IPS-20b (cell line): ENCODE results near the gene GNA12.

Experiments
- H3K27ac ChIP-seq: one replicate; pipeline ENCODE4 v1.5.1; 2013; ENCODE audit warnings: low read length
- H3K27me3 ChIP-seq: 2 replicates; pipeline ENCODE4 v1.6.1; 2013; ENCODE audit warnings: mild to moderate bottlenecking, low read length, inconsistent platforms; ENCODE audit not compliant: insufficient read depth
- H3K36me3 ChIP-seq: 2 replicates; pipeline ENCODE4 v1.6.1; 2013; ENCODE audit warnings: low read depth, mild to moderate bottlenecking, inconsistent platforms, low read length, moderate library complexity; ENCODE audit not compliant: insufficient read depth
- H3K4me1 ChIP-seq: 2 replicates; pipeline ENCODE4 v1.6.1; 2013; ENCODE audit warnings: mild to moderate bottlenecking, control low read depth, inconsistent platforms, low read length, moderate library complexity; ENCODE audit not compliant: insufficient read depth
- H3K4me3 ChIP-seq: 2 replicates; pipeline ENCODE4 v1.5.1; 2013; ENCODE audit warnings: mild to moderate bottlenecking, low read length, inconsistent platforms
- H3K9ac ChIP-seq: 2 replicates; pipeline ENCODE4 v1.6.1; 2013; ENCODE audit warnings: low read depth, mild to moderate bottlenecking, inconsistent platforms, low read length, moderate library complexity
- H3K9me3 ChIP-seq: 2 replicates; pipeline ENCODE4 v1.6.1; 2013; ENCODE audit warnings: mild to moderate bottlenecking, low read depth, low read length, inconsistent platforms; ENCODE audit not compliant: insufficient read depth

The GNA12 gene

DNA sequence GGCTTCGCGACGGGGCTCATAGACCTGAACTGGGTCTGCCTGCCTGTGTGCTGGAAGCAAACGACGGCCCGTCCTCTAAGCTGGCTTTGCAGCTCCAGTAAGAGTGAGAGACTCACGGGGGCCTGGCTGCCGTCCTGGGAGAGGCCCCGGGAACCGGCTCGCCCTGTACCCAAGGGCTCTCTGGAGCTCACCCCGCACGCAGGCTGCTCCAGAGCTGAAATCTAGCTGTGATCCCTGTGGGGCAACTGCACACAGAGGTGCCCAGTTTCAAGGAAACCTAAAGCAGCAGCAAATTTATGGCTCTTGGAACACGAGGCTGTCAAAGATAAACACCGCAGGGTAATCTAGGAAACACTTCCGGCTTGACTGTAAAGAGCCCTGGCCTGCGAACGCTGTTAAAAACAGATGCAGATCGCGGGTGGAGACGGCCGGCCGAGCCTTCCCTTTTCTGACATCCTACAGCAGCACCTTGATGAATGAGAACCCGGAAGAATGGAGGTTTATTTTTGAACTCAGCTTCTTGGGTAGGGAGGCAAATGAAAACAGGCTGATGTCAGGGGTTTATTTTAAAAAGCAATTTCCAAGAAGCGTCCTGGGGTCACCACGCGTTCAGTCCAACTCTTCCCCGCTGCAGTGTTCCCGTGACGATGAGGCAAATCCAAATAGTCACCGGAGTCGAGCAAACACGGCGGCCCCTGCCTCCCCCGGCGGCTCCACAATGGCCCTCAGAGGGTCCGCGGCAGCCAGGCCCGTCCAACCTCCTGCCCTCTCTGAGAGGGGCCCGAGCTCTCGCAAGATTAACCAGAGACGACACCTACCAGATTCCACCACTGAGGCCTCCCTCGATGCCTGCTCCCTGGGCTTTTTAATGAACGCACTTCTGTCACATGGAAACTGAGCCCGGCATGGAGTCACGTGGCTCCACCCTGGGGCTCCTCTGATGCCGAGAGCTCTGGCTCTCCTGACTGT, 126.5 kb downstream of the GNA12 start:
- Histone ChIP-seq H3K9ac (no peak overlapping the region), H3K27ac (no peak overlapping the region), H3K36me3 (peaks cover 32% of the 10 kb centered on the region; the same call in 1 of the 2 replicates), H3K27me3 (no peaks in the 10 kb centered on the region), H3K4me3 (no peak overlapping the region), H3K9me3 (no peaks in the 10 kb centered on the region), H3K4me1 (no peaks in the 10 kb centered on the region)

DNA sequence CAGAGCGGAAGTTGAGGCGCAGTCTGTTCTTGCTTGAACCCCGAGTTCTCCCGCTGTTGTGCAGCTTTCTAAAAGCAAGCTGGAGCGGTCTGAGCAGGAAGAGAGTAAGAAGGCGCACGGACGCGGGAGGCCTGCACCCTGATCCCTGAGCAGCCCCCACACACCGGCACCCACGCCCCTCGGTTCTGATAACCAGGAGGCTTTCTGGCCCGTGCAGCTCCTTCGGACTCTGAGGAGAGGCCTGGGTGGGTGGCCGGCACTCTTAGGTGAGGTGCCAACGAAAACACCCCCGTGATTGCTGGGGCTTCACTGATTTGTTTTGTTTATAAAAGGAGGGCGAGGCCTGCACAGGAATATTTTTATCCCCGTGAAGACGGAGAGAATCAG, 127.2 kb downstream of the GNA12 start:
- Histone ChIP-seq H3K27ac (no peak overlapping the region), H3K4me1 (no peaks in the 10 kb centered on the region), H3K36me3 (peaks cover 32% of the 10 kb centered on the region; the same call in 1 of the 2 replicates), H3K9ac (no peak overlapping the region), H3K4me3 (no peak overlapping the region), H3K27me3 (no peaks in the 10 kb centered on the region), H3K9me3 (no peaks in the 10 kb centered on the region)

- no peaks in the 10 kb centered on the region for H3K4me1 ChIP-seq
- H3K4me3 ChIP-seq: no peak overlapping the region
- H3K9me3 ChIP-seq: no peaks in the 10 kb centered on the region
- H3K9ac ChIP-seq: no peak overlapping the region
- H3K27ac ChIP-seq: no peak overlapping the region
- no peaks in the 10 kb centered on the region for H3K27me3 ChIP-seq
- peaks cover 32% of the 10 kb centered on the region; the same call in 1 of the 2 replicates for H3K36me3 ChIP-seq
Measured at GRCh38 chr7:2716488-2716887, 127.6 kb downstream of the GNA12 start.

DNA sequence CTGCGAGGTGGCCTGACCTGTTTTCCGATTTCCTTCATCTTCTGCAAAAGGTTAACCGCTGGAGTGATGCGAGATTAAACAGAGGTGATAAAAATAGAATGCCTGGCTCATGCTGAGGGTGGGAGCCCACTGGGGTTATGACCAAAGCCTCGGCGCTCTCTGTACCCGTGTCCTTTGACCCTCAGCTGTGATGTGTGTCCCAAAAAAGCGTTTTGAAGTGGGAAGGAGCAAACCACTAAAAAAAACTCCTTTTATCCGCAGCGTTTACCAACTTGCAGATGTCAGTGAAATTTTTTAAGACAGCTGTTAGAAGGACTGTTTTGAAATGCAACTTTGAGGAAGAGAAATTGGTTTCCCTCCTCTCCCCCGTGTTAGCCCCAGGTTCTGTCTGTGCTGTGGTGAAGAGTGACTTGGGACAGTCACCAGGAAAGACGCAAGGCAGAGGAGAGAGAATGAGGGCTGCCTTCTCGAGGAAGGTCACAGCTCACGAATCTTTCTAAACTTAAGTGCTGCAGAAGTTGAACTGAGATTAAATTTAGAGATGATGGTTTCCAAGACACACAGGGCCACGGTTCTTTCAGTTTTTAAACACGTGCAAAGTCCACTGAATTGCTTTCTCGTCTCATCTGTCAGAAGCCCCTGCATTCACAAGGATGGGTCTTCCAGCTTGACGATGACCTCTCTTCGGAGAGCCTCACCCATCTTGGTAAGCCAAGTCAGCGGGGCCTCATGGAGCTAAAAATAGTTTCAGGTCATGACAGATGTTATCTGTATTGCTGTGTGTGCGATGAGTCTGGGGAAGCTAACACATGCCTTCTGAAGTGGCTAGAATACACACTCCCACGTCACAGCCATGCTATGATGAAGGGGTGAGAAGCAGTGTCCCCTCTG, 128.5 kb downstream of the GNA12 start:
- H3K9me3 ChIP-seq: no peaks in the 10 kb centered on the region
- no peak overlapping the region for H3K4me3 ChIP-seq
- no peaks in the 10 kb centered on the region for H3K4me1 ChIP-seq
- peaks cover 32% of the 10 kb centered on the region; the same call in 1 of the 2 replicates for H3K36me3 ChIP-seq
- no peak overlapping the region for H3K9ac ChIP-seq
- H3K27me3 ChIP-seq: no peaks in the 10 kb centered on the region
- H3K27ac ChIP-seq: no peak overlapping the region

GRCh38 chr7:2714636-2715035, 129.5 kb downstream of the GNA12 start:
- Histone ChIP-seq H3K9ac (no peak overlapping the region), H3K27ac (no peak overlapping the region), H3K4me1 (no peaks in the 10 kb centered on the region)

GRCh38 chr7:2713978-2714377, 130.1 kb downstream of the GNA12 start:
- no peak overlapping the region for H3K27ac ChIP-seq
- peaks cover 28% of the 10 kb centered on the region; the same call in 1 of the 2 replicates for H3K36me3 ChIP-seq
- H3K9me3 ChIP-seq: no peaks in the 10 kb centered on the region
- H3K27me3 ChIP-seq: no peaks in the 10 kb centered on the region
- H3K9ac ChIP-seq: no peak overlapping the region
- no peak overlapping the region for H3K4me3 ChIP-seq
- no peaks in the 10 kb centered on the region for H3K4me1 ChIP-seq

More at GRCh38 chr7:2714636-2715035, 129.5 kb downstream of the GNA12 start:
- no peaks in the 10 kb centered on the region for H3K27me3 ChIP-seq
- no peaks in the 10 kb centered on the region for H3K9me3 ChIP-seq
- H3K4me3 ChIP-seq: no peak overlapping the region
- H3K36me3 ChIP-seq: peaks cover 28% of the 10 kb centered on the region; the same call in 1 of the 2 replicates

DNA sequence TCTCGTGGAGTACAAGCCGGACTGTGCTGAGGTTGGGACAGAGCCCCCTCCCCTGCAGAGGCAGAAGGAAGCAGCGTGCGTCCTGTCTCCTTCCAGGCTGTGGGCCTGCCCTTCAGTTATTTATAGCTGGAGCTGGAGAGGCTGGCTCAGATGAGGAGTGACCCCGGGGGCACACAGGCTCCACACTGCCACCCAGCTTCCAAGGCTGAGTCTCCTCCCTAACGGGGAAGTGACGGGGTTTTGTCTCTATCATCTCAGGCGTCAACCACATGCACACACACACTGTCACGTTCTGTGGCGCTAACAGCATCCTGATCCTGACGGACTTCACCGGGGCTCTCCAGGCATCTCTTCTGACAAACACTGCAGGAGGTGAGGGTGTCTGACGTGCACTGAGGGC, 130.7 kb downstream of the GNA12 start:
- Histone ChIP-seq H3K36me3 (peaks cover 27% of the 10 kb centered on the region; the same call in 1 of the 2 replicates), H3K9me3 (no peaks in the 10 kb centered on the region), H3K4me1 (no peaks in the 10 kb centered on the region), H3K4me3 (no peak overlapping the region), H3K9ac (no peak overlapping the region), H3K27ac (no peak overlapping the region), H3K27me3 (no peaks in the 10 kb centered on the region)

GRCh38 chr7:2711895-2712675, 132.0 kb downstream of the GNA12 start:
- no peaks in the 10 kb centered on the region for H3K4me1 ChIP-seq
- peaks cover 17% of the 10 kb centered on the region; the same call in 1 of the 2 replicates for H3K36me3 ChIP-seq
- H3K9me3 ChIP-seq: no peaks in the 10 kb centered on the region
- no peak overlapping the region for H3K27ac ChIP-seq
- no peak overlapping the region for H3K9ac ChIP-seq
- H3K4me3 ChIP-seq: no peak overlapping the region
- no peaks in the 10 kb centered on the region for H3K27me3 ChIP-seq

- no peak overlapping the region for H3K27ac ChIP-seq
- H3K9me3 ChIP-seq: no peaks in the 10 kb centered on the region
- no peak overlapping the region for H3K9ac ChIP-seq
- H3K27me3 ChIP-seq: no peaks in the 10 kb centered on the region
- no peaks in the 10 kb centered on the region for H3K4me1 ChIP-seq
- no peak overlapping the region for H3K4me3 ChIP-seq
- H3K36me3 ChIP-seq: peaks cover 11% of the 10 kb centered on the region; the same call in 1 of the 2 replicates
Measured at GRCh38 chr7:2710901-2711551, 133.1 kb downstream of the GNA12 start.

GRCh38 chr7:2710286-2710655, 133.8 kb downstream of the GNA12 start:
- Histone ChIP-seq H3K4me1 (no peaks in the 10 kb centered on the region), H3K9ac (no peak overlapping the region), H3K27me3 (no peaks in the 10 kb centered on the region), H3K9me3 (no peaks in the 10 kb centered on the region), H3K36me3 (peaks cover 4% of the 10 kb centered on the region; the same call in 1 of the 2 replicates), H3K4me3 (no peak overlapping the region), H3K27ac (no peak overlapping the region)
